Stimulated activated CD4-positive, alpha-beta T cell treated with anti-CD3 and anti-CD28 coated beads, Interleukin-2, amount 100 ng/mL, for 4 hours (primary cell): Measurements from ENCODE around the gene ADAM11.

Experiments used
- DNase-seq: peaks from one replicate; pipeline ENCODE4 v3.0.0-alpha.2; 2020; ENCODE audit warnings: low read depth

Gene ADAM11

DNA sequence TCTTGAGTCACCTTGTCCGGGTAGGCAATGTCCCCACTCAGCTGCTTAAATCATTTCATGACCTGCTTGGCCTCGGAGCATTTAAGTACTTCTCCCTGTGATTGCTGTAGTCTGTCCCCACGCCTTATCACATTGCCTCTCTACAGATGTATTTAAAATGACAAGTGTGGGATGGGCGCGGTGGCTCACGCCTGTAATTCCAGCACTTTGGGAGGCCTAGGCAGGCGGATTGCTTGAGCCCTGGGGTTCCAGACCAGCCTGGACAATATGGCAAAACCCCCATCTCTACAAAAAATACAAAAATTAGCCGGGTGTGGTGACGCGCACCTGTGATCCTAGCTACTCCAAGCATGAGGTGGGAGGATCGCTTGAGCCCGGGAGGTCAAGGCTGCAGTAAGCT lies 72.6 kb downstream of the ADAM11 start:
- DNase-seq: no peak
